Upper lobe of right lung (tissue), 1 donor: ENCODE results near the gene HHEX. TPM values are rescaled to one million over a fixed set of nuclear protein-coding genes. Genes with fewer than 3 reads are reported as not detected.
A peak's percentile ranks its signal among the peaks of the same experiment; 100 is the strongest.
"Not testable (repeated sequence)": the region's sequence is repeated elsewhere in the genome, so short reads cannot be mapped to it uniquely, and the experiment has no call there.

ENCODE experiments used
- ATAC-seq: fragments of 200-7000 bp; cut with Tn5 transposase; one replicate; pipeline ENCODE4 v1.9.1; 2020; ENCODE audit warnings: mild to moderate bottlenecking, moderate library complexity
- DNase-seq: peaks from one replicate; pipeline ENCODE4 v3.0.0-alpha.2; 2020
- H3K27ac ChIP-seq: fragments of 200-600 bp; one replicate; pipeline ENCODE4 v1.8.0; 2022
- H3K27me3 ChIP-seq: fragments of 200-600 bp; one replicate; pipeline ENCODE4 v1.8.0; 2022; ENCODE audit warnings: mild to moderate bottlenecking
- H3K36me3 ChIP-seq: fragments of 200-600 bp; one replicate; pipeline ENCODE4 v1.8.0; 2022
- H3K4me1 ChIP-seq: fragments of 200-600 bp; one replicate; pipeline ENCODE4 v1.8.0; 2022
- H3K4me3 ChIP-seq: fragments of 200-600 bp; one replicate; pipeline ENCODE4 v1.8.0; 2022; ENCODE audit warnings: mild to moderate bottlenecking
- H3K9me3 ChIP-seq: fragments of 200-600 bp; one replicate; pipeline ENCODE4 v1.8.0; 2022
- intact Hi-C: fragments of 100-400 bp; cut with DNase I; formaldehyde crosslinking; loops from one replicate; pipeline ENCODE4 v1.11.0; 2022
- total RNA-seq: library from RNA; stranded (reverse); fragmentation: NEBNext Ultra II Directional; extraction: Animal tissue kit (Norgen Biotek cat#: 25700); gene quantifications from one replicate; pipeline ENCODE4 v1.2.1, GENCODE V29; 2021
- TF ChIP-seq, protein P1 (sequence below): fragments of 200-600 bp; IDR thresholded peaks from one replicate; pipeline ENCODE4 v1.8.0; 2022; ENCODE audit warnings: antibody characterized with exemption
- donor health status: DM: no; HTN: yes; CAD: no; lungs with severe emphysema.

Gene HHEX
- total RNA-seq, 1 donor from 2014 or later, result 12.2 TPM

DNA sequence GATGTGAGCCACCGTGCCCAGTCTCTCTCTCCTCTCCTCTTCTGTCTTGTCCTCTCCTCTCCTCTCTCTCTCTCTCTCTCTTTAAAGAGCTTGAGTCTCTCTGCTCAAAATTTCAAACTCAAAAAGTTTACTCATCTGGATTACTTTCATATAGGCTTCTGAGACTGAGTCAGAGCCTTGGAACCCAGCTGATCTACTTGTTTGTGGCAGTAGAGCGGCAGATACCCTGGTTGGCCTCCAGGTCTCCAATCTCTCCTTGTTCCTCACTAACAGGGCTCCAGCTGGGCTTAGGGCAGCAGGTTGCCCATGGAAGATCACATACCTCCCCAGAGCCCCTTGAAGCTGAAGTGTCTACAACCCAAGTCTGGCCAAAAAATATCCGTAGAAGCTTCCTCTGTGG, 51.0 kb downstream of the HHEX start:
- Histone ChIP-seq H3K4me1 (no peaks in the 10 kb centered on the region), H3K4me3 (no peak overlapping the region), H3K27me3 (no peaks in the 10 kb centered on the region), H3K27ac (no peak overlapping the region), H3K9me3 (no peaks in the 10 kb centered on the region), H3K36me3 (no peaks in the 10 kb centered on the region)
- TF ChIP-seq, protein P1, sequence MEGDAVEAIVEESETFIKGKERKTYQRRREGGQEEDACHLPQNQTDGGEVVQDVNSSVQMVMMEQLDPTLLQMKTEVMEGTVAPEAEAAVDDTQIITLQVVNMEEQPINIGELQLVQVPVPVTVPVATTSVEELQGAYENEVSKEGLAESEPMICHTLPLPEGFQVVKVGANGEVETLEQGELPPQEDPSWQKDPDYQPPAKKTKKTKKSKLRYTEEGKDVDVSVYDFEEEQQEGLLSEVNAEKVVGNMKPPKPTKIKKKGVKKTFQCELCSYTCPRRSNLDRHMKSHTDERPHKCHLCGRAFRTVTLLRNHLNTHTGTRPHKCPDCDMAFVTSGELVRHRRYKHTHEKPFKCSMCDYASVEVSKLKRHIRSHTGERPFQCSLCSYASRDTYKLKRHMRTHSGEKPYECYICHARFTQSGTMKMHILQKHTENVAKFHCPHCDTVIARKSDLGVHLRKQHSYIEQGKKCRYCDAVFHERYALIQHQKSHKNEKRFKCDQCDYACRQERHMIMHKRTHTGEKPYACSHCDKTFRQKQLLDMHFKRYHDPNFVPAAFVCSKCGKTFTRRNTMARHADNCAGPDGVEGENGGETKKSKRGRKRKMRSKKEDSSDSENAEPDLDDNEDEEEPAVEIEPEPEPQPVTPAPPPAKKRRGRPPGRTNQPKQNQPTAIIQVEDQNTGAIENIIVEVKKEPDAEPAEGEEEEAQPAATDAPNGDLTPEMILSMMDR, result no peak
- ATAC-seq (no peak), DNase-seq (no peak)
- intact Hi-C loops, result no loop called here

DNA sequence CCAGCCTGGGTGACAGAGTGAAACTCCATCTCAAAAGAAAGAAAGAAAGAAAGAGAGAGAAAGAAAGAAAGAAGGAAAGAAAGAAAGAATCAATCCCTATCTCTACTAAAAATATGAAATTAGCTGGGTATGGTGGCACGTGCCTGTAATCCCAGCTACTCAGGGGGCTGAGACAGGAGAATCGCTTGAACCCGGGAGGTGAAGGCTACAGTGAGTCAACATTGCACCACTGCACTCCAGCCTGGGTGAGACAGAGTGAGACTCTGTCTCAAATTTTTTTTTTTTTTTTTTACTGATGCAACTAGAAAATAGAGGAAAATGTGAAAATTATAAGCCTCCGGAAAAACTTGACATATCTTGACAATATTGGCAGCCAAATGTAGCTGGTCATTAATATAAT, 52.0 kb downstream of the HHEX start:
- H3K4me1 ChIP-seq, DNase-seq, H3K27me3 ChIP-seq, intact Hi-C loops, H3K9me3 ChIP-seq, H3K27ac ChIP-seq, H3K4me3 ChIP-seq, H3K36me3 ChIP-seq, ATAC-seq: not testable (repeated sequence)

DNA sequence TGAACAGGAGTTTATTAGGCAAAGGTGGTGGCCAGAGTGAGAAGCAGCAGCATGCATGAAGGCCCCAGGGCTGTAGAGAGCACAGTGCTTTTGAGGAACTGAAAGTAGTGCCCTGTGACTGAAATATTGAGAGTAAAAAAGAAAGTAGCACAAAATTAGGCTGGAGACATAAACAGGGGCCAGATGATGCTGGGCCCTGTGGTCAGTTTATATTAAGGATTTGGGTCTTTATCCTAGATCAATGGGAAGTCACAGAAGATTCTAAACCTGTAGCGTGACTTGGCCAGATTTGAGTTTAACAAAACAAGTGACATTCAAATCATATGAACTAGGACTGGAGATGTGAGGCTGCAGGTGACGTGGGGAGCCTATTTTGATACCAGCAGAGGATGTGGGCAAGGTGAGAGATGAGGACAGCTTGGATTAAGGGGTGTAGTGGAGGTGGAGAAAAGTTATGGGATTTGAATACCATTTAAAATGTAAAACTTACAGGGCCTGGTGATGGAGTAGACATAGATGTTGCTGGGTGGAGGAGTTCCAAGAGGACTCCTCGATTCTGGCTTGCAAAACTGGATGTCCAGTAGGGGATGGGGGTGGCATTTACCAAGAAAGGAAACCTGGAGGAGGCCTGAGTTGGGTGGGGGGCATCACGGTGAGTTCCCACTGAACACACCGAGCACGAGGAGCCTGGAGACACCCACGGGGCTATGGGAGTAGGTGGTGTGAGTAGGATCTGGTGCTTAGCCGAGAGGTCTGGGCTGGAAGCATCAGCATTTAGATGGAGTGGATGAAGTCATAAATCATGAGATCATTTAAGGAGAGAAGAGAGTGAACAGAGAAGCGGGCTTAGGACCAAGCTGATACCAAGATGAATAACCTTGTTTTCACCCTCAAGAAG, 52.8 kb downstream of the HHEX start:
- Histone ChIP-seq H3K4me3 (no peak overlapping the region), H3K27me3 (no peaks in the 10 kb centered on the region), H3K9me3 (no peaks in the 10 kb centered on the region), H3K4me1 (no peaks in the 10 kb centered on the region), H3K27ac (no peak overlapping the region), H3K36me3 (no peaks in the 10 kb centered on the region)
- ATAC-seq (peak; percentile 78), DNase-seq (no peak)
- intact Hi-C loops, result no loop called here
- TF ChIP-seq, protein P1, result no peak

Other genes starting within 250 kb of the HHEX start
- 35.2 TPM for gene IDE, start 115.9 kb upstream of the HHEX start, total RNA-seq
- gene KIF11, start 96.8 kb upstream of the HHEX start, total RNA-seq, result 0.93 TPM
- 24.9 TPM for gene EXOC6, start 158.6 kb downstream of the HHEX start, total RNA-seq